HCT116 (cell line): ENCODE data around the gene ABCC11. TPM values are rescaled to one million over a fixed set of nuclear protein-coding genes. Genes with fewer than 3 reads are reported as not detected.

ENCODE experiments used
- ATAC-seq: fragments of 200-7000 bp; cut with Tn5 transposase; 2 replicates; pipeline ENCODE4 v1.9.1; 2020; ENCODE audit warnings: mild to moderate bottlenecking, moderate library complexity
- BruUV-seq: library from RNA; stranded (reverse); fragments of 400-500 nt; replicated peaks from 2 replicates; lab custom pipeline; 2021; lab: Mats Ljungman, UMichigan
- CTCF ChIA-PET: fragments of 300-600 bp; sonication (Branson Sonifier 250); formaldehyde crosslinking; loops from one replicate; lab custom pipeline; 2021; ENCODE audit warnings: antibody characterized with exemption; lab: Charles Lee
- POLR2A ChIA-PET: fragments of 300-600, 350-600 bp; sonication (Branson Sonifier 250); formaldehyde crosslinking; loops from one replicate; lab custom pipeline; 2021; ENCODE audit warnings: antibody characterized with exemption; lab: Charles Lee
- RAD21 ChIA-PET, 2 experiments: fragments of 300-600 bp; sonication (Branson Sonifier 250); formaldehyde crosslinking; loops; one replicate each; lab custom pipeline; 2023; ENCODE audit warnings: low total read pairs in 2 of 2; ENCODE audit not compliant: uncharacterized antibody in 2 of 2, unreplicated experiment in 2 of 2, low non-redundant PET in 1 of 2; lab: Charles Lee
- DNase-seq: peaks from one replicate; pipeline ENCODE4 v3.0.0-alpha.2; 2010; ENCODE audit warnings: low read depth, low spot score
- H2AFZ ChIP-seq: fragments of 200-600 bp; shearing (Covaris generic), sonication (generic); 2 replicates; pipeline ENCODE4 v1.6.1; 2017; ENCODE audit warnings: low read depth, mixed run types, mixed read lengths, antibody characterized with exemption, low read length; ENCODE audit not compliant: poor library complexity, severe bottlenecking
- H3K27ac ChIP-seq: 2 replicates; pipeline ENCODE4 v1.5.1; 2012; ENCODE audit warnings: low read depth, low read length
- H3K27me3 ChIP-seq: fragments of 200-600 bp; sonication (generic); 2 replicates; pipeline ENCODE4 v1.6.1; 2016; ENCODE audit warnings: mixed run types, low read length, mixed read lengths; ENCODE audit not compliant: insufficient read depth
- H3K36me3 ChIP-seq, 2 experiments: fragments of 200-500 bp in 1 of 2; fragments of 200-600 bp in 1 of 2; sonication (Bioruptor generic) in 1 of 2; sonication (generic) in 1 of 2; 2 replicates each; pipeline versions ENCODE4 v1.5.1 to v1.6.1; 2014 to 2016; ENCODE audit warnings: low read length in 2 of 2, inconsistent platforms in 1 of 2, mixed read lengths in 1 of 2, mixed run types in 1 of 2; ENCODE audit not compliant: insufficient read depth in 2 of 2, control insufficient read depth in 1 of 2
- H3K4me1 ChIP-seq, 2 experiments: fragments of 200-600 bp in 1 of 2; sonication (generic) in 1 of 2; 2 replicates each; pipeline versions ENCODE4 v1.5.1 to v1.6.1; 2012 to 2017; ENCODE audit warnings: low read length in 2 of 2, inconsistent platforms in 1 of 2, mild to moderate bottlenecking in 1 of 2, mixed read lengths in 1 of 2, mixed run types in 1 of 2, moderate library complexity in 1 of 2; ENCODE audit not compliant: insufficient read depth in 2 of 2, control insufficient read depth in 1 of 2
- H3K4me2 ChIP-seq: fragments of 200-600 bp; sonication (generic); 2 replicates; pipeline ENCODE4 v1.6.1; 2017; ENCODE audit warnings: mixed run types, low read length, mixed read lengths
- H3K4me3 ChIP-seq, 2 experiments: fragments of 200-600 bp in 1 of 2; sonication (generic) in 1 of 2; replicated peaks in 1 of 2; 2 replicates each; pipeline ENCODE4 v1.5.1; 2011 to 2016; ENCODE audit warnings: low read length in 2 of 2, control low read depth in 1 of 2, low read depth in 1 of 2, mild to moderate bottlenecking in 1 of 2, mixed read lengths in 1 of 2, mixed run types in 1 of 2
- H3K79me2 ChIP-seq: fragments of 200-600 bp; sonication (generic); 2 replicates; pipeline ENCODE4 v1.6.1; 2017; ENCODE audit warnings: mild to moderate bottlenecking, mixed run types, low read length, moderate library complexity, mixed read lengths; ENCODE audit not compliant: insufficient read depth
- H3K9ac ChIP-seq: fragments of 200-600 bp; sonication (generic); 2 replicates; pipeline ENCODE4 v1.6.1; 2016; ENCODE audit warnings: low read length, mixed read lengths
- H3K9me2 ChIP-seq: fragments of 200-600 bp; sonication (generic), shearing (Covaris generic); 2 replicates; pipeline ENCODE4 v1.6.1; 2017; ENCODE audit warnings: mixed run types, mild to moderate bottlenecking, moderate library complexity; ENCODE audit not compliant: insufficient read depth
- H3K9me3 ChIP-seq, 2 experiments: fragments of 200-500 bp in 1 of 2; fragments of 200-600 bp in 1 of 2; sonication (Bioruptor generic) in 1 of 2; sonication (generic) in 1 of 2; 2 replicates each; pipeline ENCODE4 v1.6.1; 2014 to 2017; ENCODE audit warnings: low read length in 2 of 2, mixed read lengths in 2 of 2, inconsistent platforms in 1 of 2, low read depth in 1 of 2, mild to moderate bottlenecking in 1 of 2, mixed run types in 1 of 2, moderate library complexity in 1 of 2; ENCODE audit not compliant: control insufficient read depth in 1 of 2, insufficient read depth in 1 of 2
- H4K20me1 ChIP-seq: fragments of 200-600 bp; sonication (generic), shearing (Covaris generic); 2 replicates; pipeline ENCODE4 v1.6.1; 2017; ENCODE audit warnings: mixed run types, mild to moderate bottlenecking, moderate library complexity; ENCODE audit not compliant: insufficient read depth
- CEBPB ChIP-seq: IDR thresholded peaks from 2 replicates; pipeline ENCODE4 v1.6.1; 2012; ENCODE audit warnings: low read depth
- ELF1 ChIP-seq: IDR thresholded peaks from 2 replicates; pipeline ENCODE4 v1.6.1; 2012; ENCODE audit warnings: low read depth, borderline replicate concordance
- EZH2 ChIP-seq: fragments of 200-600 bp; sonication (generic); IDR thresholded peaks from 2 replicates; pipeline ENCODE4 v1.6.1; 2017; ENCODE audit warnings: antibody characterized with exemption, mixed run types
- RAD21 ChIP-seq: IDR thresholded peaks from 2 replicates; pipeline ENCODE4 v1.6.1; 2012; ENCODE audit warnings: low read depth, mild to moderate bottlenecking
- SIN3A ChIP-seq: IDR thresholded peaks from 2 replicates; pipeline ENCODE4 v1.6.1; 2012; ENCODE audit warnings: low read depth
- TCF7L2 ChIP-seq: IDR thresholded peaks from 2 replicates; pipeline ENCODE4 v1.7.0; 2011; ENCODE audit warnings: borderline replicate concordance, inconsistent platforms; ENCODE audit not compliant: insufficient read depth, insufficient read length; ENCODE audit errors: extremely low read depth
- intact Hi-C: fragments of 100-400 bp; cut with micrococcal nuclease; formaldehyde crosslinking; loops from 2 replicates; pipeline ENCODE4 v1.10.0; 2022
- total RNA-seq: library from RNA; stranded (reverse); gene quantifications from one replicate; pipeline ENCODE4 v1.2.1, GENCODE V29; 2021; ENCODE audit not compliant: unreplicated experiment
- TF ChIP-seq, protein P1 (sequence below), 3 experiments: fragments of 200-600 bp in 1 of 3; sonication (generic) in 1 of 3; IDR thresholded peaks in 2 of 3; conservative IDR thresholded peaks in 1 of 3; 2 replicates each; pipeline ENCODE4 v1.5.1; 2012 to 2017; ENCODE audit warnings: low read depth in 2 of 3, low read length in 2 of 3, antibody characterized with exemption in 1 of 3, borderline replicate concordance in 1 of 3, control low read depth in 1 of 3, mild to moderate bottlenecking in 1 of 3, mixed read lengths in 1 of 3, mixed run types in 1 of 3, moderate library complexity in 1 of 3; ENCODE audit not compliant: insufficient read depth in 1 of 3
- TF ChIP-seq, protein P2 (sequence below): IDR thresholded peaks from 2 replicates; pipeline ENCODE4 v1.6.1; 2012; ENCODE audit warnings: low read depth
- TF ChIP-seq, protein P3 (sequence below): IDR thresholded peaks from 2 replicates; pipeline ENCODE4 v1.6.1; 2012

Gene ABCC11
- total RNA-seq, 1 experiment from 2014 or later, result 0.54 TPM

DNA sequence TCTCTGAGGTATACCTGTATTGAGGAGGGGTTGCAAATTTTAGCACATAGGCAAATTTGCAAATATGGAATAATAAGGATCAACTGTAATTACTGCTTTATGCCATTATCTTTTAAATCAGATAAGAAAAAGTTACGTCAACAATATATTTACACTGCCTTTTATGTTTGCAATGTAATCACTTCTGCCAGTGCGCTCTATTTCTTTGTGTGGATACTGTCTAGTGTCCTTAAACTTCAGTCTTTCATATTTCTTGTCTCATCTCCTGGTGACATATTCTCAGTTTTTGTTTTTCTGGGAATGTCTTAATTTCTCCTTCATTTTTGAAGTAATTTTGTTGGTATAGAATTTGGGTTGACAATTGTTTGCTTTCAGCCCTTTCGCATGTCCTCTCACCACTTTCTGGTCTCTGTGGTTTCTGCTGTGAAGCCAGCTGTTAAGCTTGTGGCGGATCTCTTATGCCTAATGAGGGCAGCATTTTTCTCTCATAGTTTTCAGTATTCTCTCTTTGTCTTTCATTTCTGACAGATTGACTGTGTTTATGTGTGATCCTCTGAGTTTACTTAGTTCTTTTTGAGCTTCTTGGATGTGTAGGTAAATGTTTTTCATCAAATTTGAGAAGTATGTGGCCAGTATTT, 37.6 kb upstream of the ABCC11 start:
- intact Hi-C loops, result no loop called here
- BruUV-seq, result no TSS peak
- no peaks in the 10 kb centered on the region; the same call in 1 of the 2 replicates for H3K79me2 ChIP-seq
- no peak overlapping the region for H3K4me2 ChIP-seq
- no peak for ATAC-seq
- no peaks in the 10 kb centered on the region for H4K20me1 ChIP-seq
- no peaks in the 10 kb centered on the region for H3K36me3 ChIP-seq
- H3K9me3 ChIP-seq, result no peaks in the 10 kb centered on the region
- H3K9ac ChIP-seq, result no peak overlapping the region
- H3K27me3 ChIP-seq, result no peaks in the 10 kb centered on the region
- no peak overlapping the region for H3K27ac ChIP-seq
- CTCF ChIA-PET, result no interaction called here
- H3K9me2 ChIP-seq, result no peaks in the 10 kb centered on the region
- no peaks in the 10 kb centered on the region for H3K4me1 ChIP-seq
- POLR2A ChIA-PET, result no interaction called here
- H3K4me3 ChIP-seq, result no peak overlapping the region
- no peak overlapping the region for H2AFZ ChIP-seq
- TF ChIP-seq SIN3A (no peak), EZH2 (no peak), ELF1 (no peak), TCF7L2 (no peak), RAD21 (no peak), CEBPB (no peak)
- TF ChIP-seq, protein P1, sequence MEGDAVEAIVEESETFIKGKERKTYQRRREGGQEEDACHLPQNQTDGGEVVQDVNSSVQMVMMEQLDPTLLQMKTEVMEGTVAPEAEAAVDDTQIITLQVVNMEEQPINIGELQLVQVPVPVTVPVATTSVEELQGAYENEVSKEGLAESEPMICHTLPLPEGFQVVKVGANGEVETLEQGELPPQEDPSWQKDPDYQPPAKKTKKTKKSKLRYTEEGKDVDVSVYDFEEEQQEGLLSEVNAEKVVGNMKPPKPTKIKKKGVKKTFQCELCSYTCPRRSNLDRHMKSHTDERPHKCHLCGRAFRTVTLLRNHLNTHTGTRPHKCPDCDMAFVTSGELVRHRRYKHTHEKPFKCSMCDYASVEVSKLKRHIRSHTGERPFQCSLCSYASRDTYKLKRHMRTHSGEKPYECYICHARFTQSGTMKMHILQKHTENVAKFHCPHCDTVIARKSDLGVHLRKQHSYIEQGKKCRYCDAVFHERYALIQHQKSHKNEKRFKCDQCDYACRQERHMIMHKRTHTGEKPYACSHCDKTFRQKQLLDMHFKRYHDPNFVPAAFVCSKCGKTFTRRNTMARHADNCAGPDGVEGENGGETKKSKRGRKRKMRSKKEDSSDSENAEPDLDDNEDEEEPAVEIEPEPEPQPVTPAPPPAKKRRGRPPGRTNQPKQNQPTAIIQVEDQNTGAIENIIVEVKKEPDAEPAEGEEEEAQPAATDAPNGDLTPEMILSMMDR (IDR thresholded peaks at IDR 0.05 in 2 of 3, conservative IDR thresholded peaks at IDR 0.05 in 1 of 3; ENCODE audit: borderline replicate concordance in 1 of 3, insufficient read depth in 1 of 3, low read depth in 2 of 3, low read length in 2 of 3), result no peak
- TF ChIP-seq, protein P2, sequence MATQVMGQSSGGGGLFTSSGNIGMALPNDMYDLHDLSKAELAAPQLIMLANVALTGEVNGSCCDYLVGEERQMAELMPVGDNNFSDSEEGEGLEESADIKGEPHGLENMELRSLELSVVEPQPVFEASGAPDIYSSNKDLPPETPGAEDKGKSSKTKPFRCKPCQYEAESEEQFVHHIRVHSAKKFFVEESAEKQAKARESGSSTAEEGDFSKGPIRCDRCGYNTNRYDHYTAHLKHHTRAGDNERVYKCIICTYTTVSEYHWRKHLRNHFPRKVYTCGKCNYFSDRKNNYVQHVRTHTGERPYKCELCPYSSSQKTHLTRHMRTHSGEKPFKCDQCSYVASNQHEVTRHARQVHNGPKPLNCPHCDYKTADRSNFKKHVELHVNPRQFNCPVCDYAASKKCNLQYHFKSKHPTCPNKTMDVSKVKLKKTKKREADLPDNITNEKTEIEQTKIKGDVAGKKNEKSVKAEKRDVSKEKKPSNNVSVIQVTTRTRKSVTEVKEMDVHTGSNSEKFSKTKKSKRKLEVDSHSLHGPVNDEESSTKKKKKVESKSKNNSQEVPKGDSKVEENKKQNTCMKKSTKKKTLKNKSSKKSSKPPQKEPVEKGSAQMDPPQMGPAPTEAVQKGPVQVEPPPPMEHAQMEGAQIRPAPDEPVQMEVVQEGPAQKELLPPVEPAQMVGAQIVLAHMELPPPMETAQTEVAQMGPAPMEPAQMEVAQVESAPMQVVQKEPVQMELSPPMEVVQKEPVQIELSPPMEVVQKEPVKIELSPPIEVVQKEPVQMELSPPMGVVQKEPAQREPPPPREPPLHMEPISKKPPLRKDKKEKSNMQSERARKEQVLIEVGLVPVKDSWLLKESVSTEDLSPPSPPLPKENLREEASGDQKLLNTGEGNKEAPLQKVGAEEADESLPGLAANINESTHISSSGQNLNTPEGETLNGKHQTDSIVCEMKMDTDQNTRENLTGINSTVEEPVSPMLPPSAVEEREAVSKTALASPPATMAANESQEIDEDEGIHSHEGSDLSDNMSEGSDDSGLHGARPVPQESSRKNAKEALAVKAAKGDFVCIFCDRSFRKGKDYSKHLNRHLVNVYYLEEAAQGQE, result no peak
- TF ChIP-seq, protein P3, sequence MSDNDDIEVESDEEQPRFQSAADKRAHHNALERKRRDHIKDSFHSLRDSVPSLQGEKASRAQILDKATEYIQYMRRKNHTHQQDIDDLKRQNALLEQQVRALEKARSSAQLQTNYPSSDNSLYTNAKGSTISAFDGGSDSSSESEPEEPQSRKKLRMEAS, result no peak
- DNase-seq, result no peak
- RAD21 ChIA-PET, result no interaction called here
